Inflammatory macrophage treated with lipopolysaccharide for 4 hours (primary cell): Measurements from ENCODE around the gene WDR83.
"Not testable (repeated sequence)": the region's sequence is repeated elsewhere in the genome, so short reads cannot be mapped to it uniquely, and the experiment has no call there.

Source experiments
- DNase-seq: peaks from one replicate; pipeline ENCODE4 v3.0.0-alpha.2; 2020

The WDR83 gene

GRCh38 chr19:12656899-12657571 is 9.6 kb upstream of the WDR83 start:
- DNase-seq: no peak

DNA sequence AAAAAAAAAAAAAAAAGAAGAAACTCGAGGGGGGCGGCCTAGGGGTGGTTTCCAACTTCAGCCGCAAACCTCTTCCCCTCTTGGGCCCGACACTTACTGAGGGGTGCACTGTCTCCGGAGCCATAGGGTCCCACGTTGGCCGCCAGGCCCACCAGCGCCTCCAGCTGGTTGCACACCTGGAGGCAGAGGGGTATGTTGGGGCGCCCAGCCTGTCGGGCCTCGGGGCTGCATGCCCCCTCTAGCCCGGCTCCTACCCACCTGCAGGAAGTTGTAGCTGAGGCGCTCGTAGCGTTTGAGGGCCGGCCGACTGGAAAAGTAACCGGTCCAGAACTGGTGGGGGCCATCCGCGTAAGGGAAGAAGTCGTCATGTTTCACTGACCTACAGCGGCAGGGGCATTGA is 8.6 kb upstream of the WDR83 start:
- DNase-seq: no peak

DNA sequence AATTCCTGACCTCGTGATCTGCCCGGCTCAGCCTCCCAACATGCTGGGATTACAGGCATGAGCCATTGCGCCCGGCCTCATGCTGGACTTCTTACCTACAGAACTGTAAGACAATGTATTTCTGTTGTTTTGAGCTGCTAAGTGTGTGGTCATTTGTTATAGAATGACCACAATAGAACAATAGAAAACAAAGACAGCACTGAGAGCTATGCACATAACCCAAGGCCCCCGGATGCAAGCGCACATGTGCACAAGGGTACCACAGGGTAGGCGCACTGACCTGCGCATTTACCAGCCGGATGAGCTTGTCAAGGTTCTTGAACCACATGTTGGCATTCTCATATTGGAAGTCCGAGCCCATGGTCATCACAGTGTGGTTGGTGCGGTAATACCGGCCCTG is 5.6 kb upstream of the WDR83 start:
- no peak for DNase-seq

- DNase-seq: no peak
Observed at GRCh38 chr19:12664406-12665280, 2.0 kb upstream of the WDR83 start.

DNA sequence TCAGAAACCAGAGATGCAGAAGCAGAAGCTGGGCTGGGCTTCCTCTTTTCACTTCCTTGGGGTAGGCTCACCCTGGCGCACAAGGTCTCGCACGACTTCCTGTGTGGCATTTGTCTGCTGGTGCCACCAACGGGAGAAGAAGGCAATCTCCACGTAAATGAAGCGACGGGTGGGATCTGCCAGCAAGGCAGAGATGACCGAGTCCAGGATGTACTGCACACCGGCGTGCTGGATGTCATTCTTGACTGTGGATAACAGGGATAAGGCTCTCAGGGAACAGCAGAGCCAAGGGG is 1.4 kb upstream of the WDR83 start:
- peak; percentile 96 for DNase-seq

- peak; percentile 48 for DNase-seq
Observed at GRCh38 chr19:12665671-12666264, 839 bp upstream of the WDR83 start.

DNA sequence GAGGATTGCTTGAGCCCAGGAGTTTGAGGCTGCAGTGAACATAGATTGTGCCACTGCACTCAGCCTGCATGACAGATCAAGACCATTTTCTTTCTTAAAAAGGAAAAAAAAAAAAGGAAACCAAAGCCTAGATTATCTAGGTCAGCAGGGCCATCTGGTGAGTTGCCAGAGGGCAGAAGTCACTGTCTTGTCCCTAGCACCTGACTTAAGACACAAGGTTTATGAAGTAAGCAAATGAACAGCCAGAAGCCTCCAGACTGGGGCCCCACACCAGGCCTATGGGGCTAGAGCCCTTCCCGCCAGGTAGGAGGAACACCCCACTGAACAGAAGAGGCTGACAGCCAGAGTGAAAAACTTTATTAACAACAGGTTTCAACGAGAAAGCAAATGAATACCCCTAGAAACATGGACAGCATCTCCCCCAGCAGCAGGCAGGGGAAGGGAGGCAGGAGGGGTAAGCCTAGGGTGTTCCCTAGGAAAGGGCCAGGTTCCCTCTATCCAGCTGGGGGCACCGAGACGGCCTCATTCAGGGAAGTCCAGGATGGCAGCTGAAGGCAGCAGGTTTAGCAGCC is 1.2 kb downstream of the WDR83 start:
- peak; percentile 36 for DNase-seq

DNA sequence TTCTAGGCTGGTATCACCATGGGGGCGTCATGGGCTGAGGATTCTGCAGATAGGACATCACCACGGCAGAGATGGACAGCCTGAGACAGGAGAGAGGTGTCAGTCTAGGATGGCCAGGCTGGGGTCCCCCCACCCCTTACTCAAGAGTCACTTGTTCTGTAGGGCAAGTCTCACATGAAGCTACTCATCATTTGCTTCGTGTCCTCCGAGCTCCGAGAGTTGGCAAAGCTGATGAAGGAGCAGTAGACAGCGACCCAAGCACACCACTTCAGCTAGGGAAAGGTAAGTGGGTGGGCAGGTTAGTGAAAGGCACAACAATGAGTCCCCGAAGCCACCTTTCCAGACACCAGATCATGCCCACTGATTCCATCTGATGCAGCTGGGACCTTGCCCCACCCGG is 1.7 kb downstream of the WDR83 start:
- DNase-seq: no peak

DNA sequence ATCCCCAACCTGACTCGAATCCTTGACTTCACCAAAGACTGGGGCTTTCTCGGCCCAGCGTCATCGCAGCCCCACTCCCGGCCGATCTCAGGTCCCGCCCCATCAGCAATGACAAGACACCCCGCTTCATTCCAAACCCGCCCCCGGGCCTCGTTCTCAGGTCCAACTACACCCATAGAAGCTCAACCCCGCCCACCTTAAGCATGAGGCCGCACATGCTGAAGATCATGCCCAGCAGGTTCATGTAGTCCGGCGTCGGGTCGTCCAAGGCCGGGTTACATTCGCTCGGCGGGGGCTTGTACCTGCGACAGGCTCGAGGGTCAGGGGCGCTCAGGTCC is 2.3 kb downstream of the WDR83 start:
- peak; percentile 54 for DNase-seq

GRCh38 chr19:12669270-12670158 is 2.9 kb downstream of the WDR83 start:
- DNase-seq: peak; percentile 85

DNA sequence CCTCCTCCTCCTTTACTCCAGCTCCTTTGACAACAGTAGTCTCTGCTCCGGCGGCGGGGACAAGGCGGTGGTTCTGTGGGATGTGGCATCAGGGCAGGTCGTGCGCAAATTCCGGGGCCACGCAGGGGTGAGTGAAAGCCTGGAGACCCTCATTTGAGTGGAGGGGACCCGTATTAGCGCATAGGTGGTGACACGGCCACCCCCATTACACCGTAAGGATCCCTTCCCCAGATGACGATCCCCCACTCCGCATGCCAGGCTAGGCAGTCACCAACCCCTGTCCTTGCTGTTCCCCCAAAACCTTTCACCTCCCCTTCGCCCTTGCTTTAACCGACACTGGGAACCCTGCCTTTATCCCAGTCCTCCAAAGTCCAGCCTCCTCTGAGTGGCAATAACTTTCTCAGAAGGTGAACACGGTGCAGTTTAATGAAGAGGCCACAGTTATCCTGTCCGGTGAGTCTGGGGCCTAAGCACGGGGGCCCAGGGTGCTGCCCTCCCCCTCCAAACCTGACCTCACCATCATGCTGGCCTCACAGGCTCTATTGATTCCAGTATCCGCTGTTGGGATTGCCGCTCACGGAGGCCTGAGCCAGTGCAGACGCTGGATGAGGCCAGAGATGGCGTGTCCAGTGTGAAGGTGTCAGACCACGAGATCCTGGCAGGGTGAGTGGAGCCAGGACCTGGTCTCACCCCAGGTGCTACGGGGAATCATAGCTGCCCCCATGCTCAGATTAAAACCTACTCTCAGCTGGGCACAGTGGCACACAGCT is 3.7 kb downstream of the WDR83 start:
- DNase-seq: no peak

- DNase-seq: no peak
Observed at GRCh38 chr19:12672744-12673143, 6.1 kb downstream of the WDR83 start.

DNA sequence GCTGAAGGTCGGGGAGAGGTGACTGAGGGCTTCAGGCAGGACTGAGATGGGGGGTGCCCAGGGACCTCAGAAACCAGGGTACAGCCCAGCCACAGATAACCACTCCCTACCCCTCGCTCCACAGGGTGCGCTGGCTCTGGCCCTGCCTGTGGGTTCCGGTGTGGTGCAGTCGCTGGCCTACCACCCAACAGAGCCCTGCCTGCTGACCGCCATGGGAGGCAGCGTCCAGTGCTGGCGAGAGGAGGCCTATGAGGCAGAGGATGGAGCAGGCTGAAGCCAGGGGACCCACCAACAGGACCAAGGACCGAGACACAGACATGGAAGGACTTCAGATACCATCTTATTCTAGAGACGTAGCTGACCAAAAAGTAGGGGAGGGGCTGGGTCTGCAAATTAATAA is 8.8 kb downstream of the WDR83 start:
- DNase-seq: no peak

DNA sequence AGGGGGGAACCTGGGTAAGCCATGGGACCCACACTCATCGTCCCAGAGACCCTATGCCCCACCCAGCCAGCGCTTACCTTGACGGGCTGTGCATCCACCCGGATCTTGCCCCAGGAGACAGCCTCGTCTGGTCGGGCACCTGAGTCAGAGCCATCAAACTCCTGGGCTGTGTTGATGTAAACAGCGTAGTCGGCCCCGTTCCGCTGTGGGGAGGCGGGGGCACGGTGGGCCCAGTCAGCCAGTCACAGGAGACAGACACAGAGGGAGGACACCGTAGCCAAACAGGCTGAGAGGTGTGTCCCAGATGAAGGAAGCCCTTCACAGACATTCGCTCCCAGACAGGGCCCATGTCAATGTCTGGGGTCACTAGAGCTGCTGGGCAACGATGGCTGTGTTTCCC is 9.3 kb downstream of the WDR83 start:
- no peak for DNase-seq

DNA sequence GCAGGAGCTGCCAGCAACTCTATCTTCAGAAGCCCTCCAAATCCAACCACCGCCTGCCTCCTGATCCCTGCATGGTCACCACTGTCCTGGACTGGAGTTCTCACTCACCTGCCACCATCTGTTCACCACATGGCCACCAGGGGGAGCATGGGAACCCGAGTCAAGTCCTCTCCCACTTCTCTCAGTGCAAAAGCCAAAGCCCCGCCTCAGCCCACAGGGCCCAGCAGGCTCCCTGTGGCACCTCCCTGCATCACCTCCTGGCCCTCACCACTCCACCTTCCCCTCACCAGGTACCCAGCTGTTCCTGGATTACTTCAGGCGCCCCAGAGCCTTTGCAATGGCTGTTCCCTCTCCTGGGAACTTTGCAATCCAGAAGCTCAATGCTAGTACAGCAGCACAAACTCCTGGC is 9.8 kb downstream of the WDR83 start:
- DNase-seq: peak; percentile 73

- no peak for DNase-seq
Observed at GRCh38 chr19:12676928-12677327, 10.3 kb downstream of the WDR83 start.

DNA sequence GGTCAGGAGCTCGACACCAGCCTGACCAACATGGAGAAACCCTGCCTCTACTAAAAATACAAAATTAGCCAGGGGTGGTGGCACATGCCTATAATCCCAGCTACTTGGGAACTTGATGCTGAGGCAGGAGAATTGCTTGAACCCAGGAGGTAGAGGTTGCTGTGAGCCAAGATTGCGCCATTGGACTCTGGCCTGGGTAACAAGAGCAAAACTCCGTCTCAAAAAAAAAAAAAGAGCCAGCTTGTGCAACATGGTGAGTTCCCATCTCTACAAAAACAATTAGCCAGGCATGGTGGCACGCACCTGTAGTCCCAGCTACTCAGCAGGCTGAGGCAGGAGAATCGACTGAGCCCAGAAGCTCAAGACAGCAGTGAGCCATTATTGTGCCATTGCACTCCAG is 11.4 kb downstream of the WDR83 start:
- DNase-seq: not testable (repeated sequence)

DNA sequence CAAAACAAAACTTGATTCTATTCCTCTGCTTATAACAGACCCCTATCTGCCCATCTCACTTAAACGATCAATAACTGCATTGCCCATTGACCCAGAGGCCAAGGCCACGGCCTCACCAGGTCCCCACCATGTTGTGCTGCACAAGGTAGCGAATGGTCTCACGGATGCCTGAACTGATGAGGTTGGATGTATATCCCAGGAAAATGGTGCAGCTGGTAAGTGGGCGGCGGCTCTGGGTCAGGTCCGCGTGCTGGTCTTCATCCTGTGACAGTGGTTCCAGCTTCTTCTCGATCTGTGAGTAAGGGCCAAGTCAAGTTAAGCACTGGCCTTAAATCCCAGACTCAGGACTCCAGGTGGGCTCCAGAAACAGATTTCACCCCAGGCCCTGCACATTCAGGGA is 13.4 kb downstream of the WDR83 start:
- DNase-seq: no peak

DNA sequence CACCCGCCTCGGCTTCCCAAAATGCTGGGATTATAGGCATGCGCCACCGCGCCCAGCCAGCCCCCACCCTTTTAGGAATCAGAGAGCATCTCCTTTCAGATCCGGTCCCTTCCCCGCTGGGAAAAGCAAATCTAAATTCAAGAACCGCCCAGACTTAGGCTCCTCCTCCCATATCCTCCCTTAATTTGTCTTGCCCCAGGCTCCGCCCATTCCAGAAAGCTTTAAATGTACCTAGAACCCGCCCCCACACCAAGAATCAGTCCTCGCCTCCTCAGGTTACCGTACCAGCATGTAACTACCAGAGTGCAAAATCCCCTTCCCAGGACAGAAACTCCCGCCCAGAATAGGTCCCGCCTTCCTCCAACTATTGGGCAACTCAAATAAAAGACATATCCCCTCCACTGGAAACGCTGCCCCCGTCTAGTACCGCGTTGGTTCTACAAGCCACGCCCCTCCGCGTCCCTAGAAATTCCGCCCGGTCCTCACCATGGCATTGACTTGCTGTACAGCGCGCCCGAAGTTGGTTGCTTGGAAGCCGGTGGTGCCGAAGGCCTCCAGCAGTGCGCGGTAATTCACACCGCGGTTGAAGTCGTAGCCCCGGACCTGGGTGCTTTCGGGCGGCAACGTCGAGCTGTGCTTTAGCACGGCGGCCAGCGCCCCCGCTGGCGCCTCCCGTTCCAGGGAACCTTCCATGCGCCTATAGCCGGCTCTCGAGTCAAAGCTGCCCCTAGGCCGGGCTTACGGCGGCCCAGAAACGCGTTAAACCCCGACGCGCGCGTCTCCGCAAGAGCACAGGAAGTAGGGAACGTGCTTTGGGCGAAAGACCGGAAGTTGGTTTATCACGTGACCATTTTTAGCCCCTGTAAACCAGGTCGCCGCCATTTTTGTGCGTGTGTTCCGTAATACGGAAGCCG is 14.7 kb downstream of the WDR83 start, which contains the start of gene DHPS:
DHPS (minus strand) TSS at position 807 of the 914 bp plus-strand sequence; CDS start at position 693, 114 bp downstream.
- DNase-seq: peak; percentile 97

GRCh38 chr19:12685831-12686230 is 19.2 kb downstream of the WDR83 start:
- no peak for DNase-seq
